D721Med (cell line): ENCODE results near the gene FOS.

Experiments used
- DNase-seq: peaks from one replicate; pipeline ENCODE4 v3.0.0; 2011; ENCODE audit warnings: low spot score; ENCODE audit not compliant: insufficient read length
- FAIRE-seq: peaks from 2 replicates; lab custom pipeline; 2011; peaks lifted over from hg19 to GRCh38; lab: Jason Lieb, UNC
- CTCF ChIP-seq: IDR thresholded peaks from 2 replicates; pipeline ENCODE4 v1.5.1; 2012; ENCODE audit warnings: mild to moderate bottlenecking, control low read depth; ENCODE audit not compliant: insufficient read depth; ENCODE audit errors: missing control alignments

Gene FOS

GRCh38 chr14:75250800-75251199 is 27.8 kb upstream of the FOS start:
- FAIRE-seq: no peak
- no peak for TF ChIP-seq CTCF
- DNase-seq: no peak

GRCh38 chr14:75252254-75252837 is 26.3 kb upstream of the FOS start:
- TF ChIP-seq CTCF: no peak
- DNase-seq: no peak
- no peak for FAIRE-seq

GRCh38 chr14:75254381-75254822 is 24.2 kb upstream of the FOS start:
- no peak for TF ChIP-seq CTCF
- DNase-seq: no peak
- no peak for FAIRE-seq

GRCh38 chr14:75254901-75255584 is 23.6 kb upstream of the FOS start:
- no peak for FAIRE-seq
- no peak for DNase-seq
- TF ChIP-seq CTCF: no peak

GRCh38 chr14:75258079-75258802 is 20.4 kb upstream of the FOS start:
- DNase-seq (no peak), FAIRE-seq (no peak)
- TF ChIP-seq CTCF: no peak

- FAIRE-seq (peak; percentile 11), DNase-seq (peak; percentile 79)
- TF ChIP-seq CTCF: no peak
Observed at GRCh38 chr14:75258803-75259509, 19.7 kb upstream of the FOS start.
